Transverse colon (tissue), 4 donors: ENCODE measurements around the gene PRPF39. TPM values are rescaled to one million over a fixed set of nuclear protein-coding genes. Genes with fewer than 3 reads are reported as not detected.

ENCODE experiments used
- DNase-seq: peaks from one replicate; pipeline ENCODE4 v3.0.0-alpha.2; 2019
- H3K27ac ChIP-seq, 4 donors: fragments of 200-600 bp; sonication (generic); 2 replicates each; pipeline ENCODE4 v1.5.1; 2016 to 2018; ENCODE audit warnings: inconsistent platforms in 4 of 4
- H3K27me3 ChIP-seq: fragments of 200-600 bp; sonication (generic); 2 replicates; pipeline ENCODE4 v1.5.1; 2017; ENCODE audit warnings: inconsistent platforms
- H3K36me3 ChIP-seq, 4 donors: fragments of 200-600 bp; sonication (generic); 2 replicates each; pipeline ENCODE4 v1.5.1; 2017 to 2019; ENCODE audit warnings: inconsistent platforms in 4 of 4
- H3K4me1 ChIP-seq, 4 donors: fragments of 200-600 bp; sonication (generic); 2 replicates each; pipeline ENCODE4 v1.5.1; 2017 to 2020; ENCODE audit warnings: inconsistent platforms in 4 of 4
- H3K4me3 ChIP-seq, 4 donors: fragments of 200-600 bp; sonication (generic); 1 replicate in 1 of 4; 2 replicates in 3 of 4; pipeline versions ENCODE4 v1.5.1 to v1.6.1; 2017 to 2019; ENCODE audit warnings: inconsistent platforms in 4 of 4
- H3K9me3 ChIP-seq, 2 donors: fragments of 200-600 bp; sonication (generic); 2 replicates each; pipeline ENCODE4 v1.5.1; 2017 to 2019; ENCODE audit warnings: inconsistent platforms in 2 of 2
- EP300 ChIP-seq: sonication (generic); formaldehyde crosslinking; IDR thresholded peaks from one replicate; pipeline ENCODE4 v1.6.1; 2017; ENCODE audit warnings: antibody characterized with exemption, low read depth
- POLR2A ChIP-seq: fragments of 450-650 bp; IDR thresholded peaks from one replicate; pipeline ENCODE4 v1.6.1; 2016; ENCODE audit warnings: antibody characterized with exemption, mild to moderate bottlenecking, moderate library complexity
- POLR2AphosphoS5 ChIP-seq, 3 donors: sonication (generic); formaldehyde crosslinking; IDR thresholded peaks; one replicate each; pipeline ENCODE4 v1.6.1; 2016; ENCODE audit warnings: antibody characterized with exemption in 3 of 3
- WGBS, 2 donors: methylation state at CpG; one replicate each; pipeline ENCODE4 v1.1.5; 2018; ENCODE audit warnings: low coverage in 1 of 2; 5-methylcytosine and 5-hydroxymethylcytosine counted together
- in situ Hi-C, 4 donors: fragments of 200-750 bp; cut with MboI; loops; one replicate each; pipeline versions ENCODE4 v1.15.0 to v1.15.1; 2017; ENCODE audit warnings: low sequenced_read_pairs in 3 of 4, low pct_ligation_motif_present in 1 of 4, low pct_unique_long_range_greater_than_20kb in 1 of 4
- intact Hi-C: fragments of 100-400 bp; cut with DNase I; formaldehyde crosslinking; loops from one replicate; pipeline ENCODE4 v1.15.1; 2023; ENCODE audit warnings: low total_unique reads
- total RNA-seq, 4 donors: library from RNA; depleted of rRNA; stranded (reverse); fragments of >200 nt; gene quantifications; one replicate each; pipeline ENCODE4 v1.1.0, GENCODE V29; 2016
- TF ChIP-seq, protein P1 (sequence below), 5 experiments: fragments of 200-600 bp in 3 of 5; fragments of 450-650 bp in 2 of 5; sonication (generic) in 3 of 5; IDR thresholded peaks; 1 replicate in 2 of 5; 2 replicates in 3 of 5; pipeline ENCODE4 v1.5.1; 2016 to 2017; ENCODE audit warnings: antibody characterized with exemption in 5 of 5, inconsistent platforms in 3 of 5, mild to moderate bottlenecking in 2 of 5, moderate library complexity in 1 of 5

The PRPF39 gene
- total RNA-seq, 4 donors from 2014 or later = 13.5 to 239 (median 37.9) TPM

DNA sequence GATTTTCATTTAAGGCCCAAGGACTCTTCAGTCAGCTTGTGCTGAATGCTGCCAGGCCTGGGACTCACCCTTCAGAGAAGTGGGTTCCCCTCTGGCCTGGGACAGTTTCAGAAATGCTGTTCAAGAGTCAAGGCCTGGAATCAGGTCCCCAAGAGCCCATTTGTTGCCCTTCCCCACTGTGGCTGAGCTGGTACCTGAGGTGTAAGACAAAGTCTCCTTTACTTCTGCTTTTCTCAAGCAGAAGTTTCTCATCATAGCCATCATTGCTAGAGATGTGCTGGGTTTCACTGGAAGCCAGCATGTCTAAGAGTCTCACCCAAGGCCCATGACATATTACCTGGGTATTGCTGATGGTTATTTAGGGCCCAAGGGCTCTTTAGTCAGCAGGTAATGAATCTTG lies 60.7 kb downstream of the PRPF39 start:
- Histone ChIP-seq H3K4me1 (no peaks in the 10 kb centered on the region), H3K27ac (no peak overlapping the region), H3K36me3 (no peaks in the 10 kb centered on the region), H3K27me3 (no peaks in the 10 kb centered on the region), H3K9me3 (no peaks in the 10 kb centered on the region), H3K4me3 (no peak overlapping the region)
- TF ChIP-seq POLR2A (no peak), POLR2AphosphoS5 (IDR thresholded peaks at IDR 0.05) (no peak), EP300 (no peak)
- TF ChIP-seq, protein P1, sequence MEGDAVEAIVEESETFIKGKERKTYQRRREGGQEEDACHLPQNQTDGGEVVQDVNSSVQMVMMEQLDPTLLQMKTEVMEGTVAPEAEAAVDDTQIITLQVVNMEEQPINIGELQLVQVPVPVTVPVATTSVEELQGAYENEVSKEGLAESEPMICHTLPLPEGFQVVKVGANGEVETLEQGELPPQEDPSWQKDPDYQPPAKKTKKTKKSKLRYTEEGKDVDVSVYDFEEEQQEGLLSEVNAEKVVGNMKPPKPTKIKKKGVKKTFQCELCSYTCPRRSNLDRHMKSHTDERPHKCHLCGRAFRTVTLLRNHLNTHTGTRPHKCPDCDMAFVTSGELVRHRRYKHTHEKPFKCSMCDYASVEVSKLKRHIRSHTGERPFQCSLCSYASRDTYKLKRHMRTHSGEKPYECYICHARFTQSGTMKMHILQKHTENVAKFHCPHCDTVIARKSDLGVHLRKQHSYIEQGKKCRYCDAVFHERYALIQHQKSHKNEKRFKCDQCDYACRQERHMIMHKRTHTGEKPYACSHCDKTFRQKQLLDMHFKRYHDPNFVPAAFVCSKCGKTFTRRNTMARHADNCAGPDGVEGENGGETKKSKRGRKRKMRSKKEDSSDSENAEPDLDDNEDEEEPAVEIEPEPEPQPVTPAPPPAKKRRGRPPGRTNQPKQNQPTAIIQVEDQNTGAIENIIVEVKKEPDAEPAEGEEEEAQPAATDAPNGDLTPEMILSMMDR (IDR thresholded peaks at IDR 0.05) = no peak
- intact Hi-C loops = no loop called here
- no peak for DNase-seq
- in situ Hi-C loops = loop anchor here in 1 of 4 donors (10.0 kb wide), 1 partner anchor 120 kb away; no protein-coding TSS in a partner anchor

DNA sequence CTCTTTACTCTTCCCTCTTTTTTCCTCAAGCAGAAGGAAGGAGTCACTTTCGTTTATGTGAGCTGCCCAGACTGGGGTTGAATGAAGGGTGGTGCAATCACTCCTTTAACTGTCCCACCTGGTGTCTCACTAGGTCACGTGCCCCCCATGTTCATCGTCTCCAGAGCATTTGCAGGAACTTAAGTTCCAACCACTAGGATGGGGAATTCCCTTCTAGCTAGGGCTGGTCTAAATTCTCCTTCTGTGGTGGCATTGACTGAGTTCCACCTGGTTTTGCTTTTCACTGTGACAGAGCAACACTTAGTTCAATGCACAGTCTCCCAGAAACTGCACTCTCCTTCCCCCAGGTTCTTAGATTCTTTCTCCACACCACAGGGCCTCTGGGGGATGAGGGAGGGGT lies 61.3 kb downstream of the PRPF39 start:
- in situ Hi-C loops (loop anchor here in 1 of 4 donors (10.0 kb wide), 1 partner anchor 120 kb away; no protein-coding TSS in a partner anchor), intact Hi-C loops (no loop called here)
- Histone ChIP-seq H3K4me1 (no peaks in the 10 kb centered on the region), H3K27ac (no peak overlapping the region), H3K9me3 (no peaks in the 10 kb centered on the region), H3K4me3 (no peak overlapping the region), H3K36me3 (no peaks in the 10 kb centered on the region), H3K27me3 (no peaks in the 10 kb centered on the region)
- TF ChIP-seq POLR2A (no peak), POLR2AphosphoS5 (IDR thresholded peaks at IDR 0.05) (no peak), EP300 (no peak)
- TF ChIP-seq, protein P1 (IDR thresholded peaks at IDR 0.05) = no peak
- no peak for DNase-seq
- WGBS, 2 donors = 85 to 90% methylated on average over 2 to 3 of the region's 3 CpGs

DNA sequence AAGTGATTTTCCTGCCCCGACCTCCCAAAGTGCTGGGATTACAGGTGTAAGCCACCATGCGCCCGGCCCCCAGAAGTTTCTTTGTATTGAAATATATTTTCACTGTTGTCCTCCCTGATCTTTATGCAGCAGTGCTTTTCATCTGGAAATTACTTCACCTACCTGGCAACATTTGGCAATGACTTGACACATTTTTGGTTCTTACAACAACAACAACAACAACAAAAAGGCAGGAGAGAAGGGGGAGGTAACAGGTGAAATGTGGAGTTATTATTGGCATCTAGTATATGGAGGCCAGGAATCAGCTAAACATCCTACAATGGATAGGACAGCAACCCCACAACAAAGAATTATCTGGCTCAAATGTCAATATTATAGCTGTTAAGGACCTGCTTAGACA lies 65.7 kb downstream of the PRPF39 start:
- TF ChIP-seq, protein P1 (IDR thresholded peaks at IDR 0.05) = no peak
- TF ChIP-seq POLR2A = no peak
- no peak for TF ChIP-seq POLR2AphosphoS5 (IDR thresholded peaks at IDR 0.05)
- TF ChIP-seq EP300 = no peak
- DNase-seq = no peak
- Histone ChIP-seq H3K9me3 (no peaks in the 10 kb centered on the region), H3K4me3 (no peak overlapping the region), H3K4me1 (no peaks in the 10 kb centered on the region), H3K27me3 (no peaks in the 10 kb centered on the region), H3K27ac (no peak overlapping the region), H3K36me3 (no peaks in the 10 kb centered on the region)
- intact Hi-C loops = no loop called here
- in situ Hi-C loops = loop anchor here in 1 of 4 donors (10.0 kb wide), 1 partner anchor 115 kb away; no protein-coding TSS in a partner anchor
- 95 to 96% methylated on average over 3 of the region's 3 CpGs for WGBS, 2 donors

DNA sequence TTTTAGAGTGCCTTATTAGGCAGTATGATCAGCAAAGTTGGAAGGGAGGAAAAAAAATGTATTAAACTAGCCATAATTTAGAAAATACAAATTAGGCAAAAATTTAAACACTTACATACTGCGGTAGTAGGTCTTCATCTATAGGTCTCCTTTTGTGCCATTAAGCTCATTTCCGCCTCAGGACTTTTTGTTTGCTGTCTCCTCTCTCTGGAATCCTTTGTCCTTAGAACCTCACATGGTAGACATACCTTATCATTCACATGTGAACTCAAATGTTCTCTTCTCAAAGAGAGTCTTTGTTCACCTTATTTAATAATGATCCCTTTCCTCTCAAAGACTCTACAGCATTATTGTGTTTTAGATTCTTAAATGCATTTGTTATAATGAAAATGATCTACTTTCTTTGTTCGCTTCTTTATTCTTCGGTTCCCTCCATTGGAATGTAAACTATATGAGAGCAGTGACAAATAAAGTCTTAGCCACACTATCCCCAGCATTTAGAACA lies 66.5 kb downstream of the PRPF39 start:
- 87 to 94% methylated on average over 4 of the region's 4 CpGs for WGBS, 2 donors
- no peak overlapping the region for H3K27ac ChIP-seq
- no peak overlapping the region for H3K4me3 ChIP-seq
- no peaks in the 10 kb centered on the region for H3K36me3 ChIP-seq
- intact Hi-C loops = no loop called here
- no peaks in the 10 kb centered on the region for H3K4me1 ChIP-seq
- DNase-seq = no peak
- TF ChIP-seq POLR2A (no peak), POLR2AphosphoS5 (IDR thresholded peaks at IDR 0.05) (no peak)
- in situ Hi-C loops = no loop called here
- no peaks in the 10 kb centered on the region for H3K27me3 ChIP-seq
- no peaks in the 10 kb centered on the region for H3K9me3 ChIP-seq

DNA sequence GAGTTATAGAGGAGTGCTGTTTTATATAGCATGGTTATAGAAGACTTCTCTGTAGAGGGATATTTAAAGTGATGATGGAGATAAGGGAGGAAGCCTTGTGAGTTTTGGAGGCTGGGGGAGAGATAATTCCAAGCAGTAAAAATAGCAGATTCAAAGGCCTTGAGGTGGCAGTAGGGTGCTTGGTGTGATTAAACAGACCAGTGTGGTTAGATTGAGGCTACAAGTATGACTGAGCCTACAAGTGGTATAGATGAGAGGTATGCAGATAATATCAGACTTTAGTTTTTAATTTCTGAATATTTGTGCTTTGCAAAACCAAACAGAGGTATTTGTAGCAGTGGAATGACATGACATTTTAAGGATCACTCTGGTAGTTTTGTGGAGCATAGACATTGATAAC lies 72.2 kb downstream of the PRPF39 start:
- TF ChIP-seq, protein P1 (IDR thresholded peaks at IDR 0.05) = no peak
- TF ChIP-seq EP300 (no peak), POLR2A (no peak), POLR2AphosphoS5 (IDR thresholded peaks at IDR 0.05) (no peak)

More for the DNA sequence above, 72.2 kb downstream of the PRPF39 start:
- Histone ChIP-seq H3K36me3 (no peaks in the 10 kb centered on the region), H3K4me1 (no peaks in the 10 kb centered on the region), H3K27me3 (no peaks in the 10 kb centered on the region), H3K9me3 (no peaks in the 10 kb centered on the region), H3K4me3 (no peak overlapping the region), H3K27ac (no peak overlapping the region)
- intact Hi-C loops = no loop called here
- in situ Hi-C loops = no loop called here
- no peak for DNase-seq
